Measurements from ENCODE around the gene LACTB.

Gene LACTB

GRCh38 chr15:63111481-63111880 is 10.2 kb upstream of the LACTB start:
- Histone ChIP-seq H3K36me3 (ENCODE audit: control insufficient read depth, insufficient read depth, low read length) (no peaks in the 10 kb centered on the region), H3K9ac (ENCODE audit: low read length) (no peak overlapping the region), H3K4me3 (ENCODE audit: low read length) (no peak overlapping the region), H3K27ac (ENCODE audit: low read depth, low read length) (no peak overlapping the region), H3K27me3 (ENCODE audit: control insufficient read depth, insufficient read depth, low read length) (peaks cover 2% of the 10 kb centered on the region), H3K4me1 (ENCODE audit: control insufficient read depth, insufficient read depth, low read length) (no peaks in the 10 kb centered on the region)

GRCh38 chr15:63112871-63113270 is 8.8 kb upstream of the LACTB start:
- H3K27me3 ChIP-seq (ENCODE audit: control insufficient read depth, insufficient read depth, low read length) = peaks cover 2% of the 10 kb centered on the region
- H3K4me3 ChIP-seq (ENCODE audit: low read length) = no peak overlapping the region
- no peak overlapping the region for H3K27ac ChIP-seq (ENCODE audit: low read depth, low read length)
- H3K36me3 ChIP-seq (ENCODE audit: control insufficient read depth, insufficient read depth, low read length) = no peaks in the 10 kb centered on the region
- H3K9ac ChIP-seq (ENCODE audit: low read length) = no peak overlapping the region
- H3K4me1 ChIP-seq (ENCODE audit: control insufficient read depth, insufficient read depth, low read length) = no peaks in the 10 kb centered on the region

GRCh38 chr15:63114465-63114864 is 7.2 kb upstream of the LACTB start:
- Histone ChIP-seq H3K36me3 (ENCODE audit: control insufficient read depth, insufficient read depth, low read length) (no peaks in the 10 kb centered on the region), H3K4me3 (ENCODE audit: low read length) (no peak overlapping the region), H3K4me1 (ENCODE audit: control insufficient read depth, insufficient read depth, low read length) (no peaks in the 10 kb centered on the region), H3K9ac (ENCODE audit: low read length) (no peak overlapping the region), H3K27ac (ENCODE audit: low read depth, low read length) (no peak overlapping the region), H3K27me3 (ENCODE audit: control insufficient read depth, insufficient read depth, low read length) (peaks cover 2% of the 10 kb centered on the region)

DNA sequence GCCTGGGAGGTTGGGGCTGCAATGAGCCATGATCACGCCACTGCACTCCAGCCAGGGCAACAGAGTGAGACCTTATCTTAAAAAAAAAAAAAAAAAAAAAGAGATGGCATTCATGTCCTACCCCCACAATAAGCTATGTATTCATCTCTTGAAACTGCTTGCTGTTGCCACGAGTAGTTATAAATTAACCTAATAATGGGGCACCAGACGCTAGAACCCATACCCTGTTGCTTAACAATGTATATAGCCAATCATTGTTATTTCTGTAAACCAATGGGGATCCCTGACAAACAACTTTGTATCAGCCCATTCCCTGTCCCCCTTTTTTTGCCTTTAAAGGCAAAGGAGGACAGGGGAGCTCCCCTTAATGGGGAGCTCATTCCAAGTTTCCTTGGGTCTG is 2.8 kb upstream of the LACTB start:
- peaks cover 2% of the 10 kb centered on the region for H3K27me3 ChIP-seq (ENCODE audit: control insufficient read depth, insufficient read depth, low read length)
- no peak overlapping the region for H3K27ac ChIP-seq (ENCODE audit: low read depth, low read length)
- H3K9ac ChIP-seq (ENCODE audit: low read length) = no peak overlapping the region
- H3K4me3 ChIP-seq (ENCODE audit: low read length) = no peak overlapping the region
- H3K4me1 ChIP-seq (ENCODE audit: control insufficient read depth, insufficient read depth, low read length) = peaks cover 3% of the 10 kb centered on the region
- H3K36me3 ChIP-seq (ENCODE audit: control insufficient read depth, insufficient read depth, low read length) = no peaks in the 10 kb centered on the region

DNA sequence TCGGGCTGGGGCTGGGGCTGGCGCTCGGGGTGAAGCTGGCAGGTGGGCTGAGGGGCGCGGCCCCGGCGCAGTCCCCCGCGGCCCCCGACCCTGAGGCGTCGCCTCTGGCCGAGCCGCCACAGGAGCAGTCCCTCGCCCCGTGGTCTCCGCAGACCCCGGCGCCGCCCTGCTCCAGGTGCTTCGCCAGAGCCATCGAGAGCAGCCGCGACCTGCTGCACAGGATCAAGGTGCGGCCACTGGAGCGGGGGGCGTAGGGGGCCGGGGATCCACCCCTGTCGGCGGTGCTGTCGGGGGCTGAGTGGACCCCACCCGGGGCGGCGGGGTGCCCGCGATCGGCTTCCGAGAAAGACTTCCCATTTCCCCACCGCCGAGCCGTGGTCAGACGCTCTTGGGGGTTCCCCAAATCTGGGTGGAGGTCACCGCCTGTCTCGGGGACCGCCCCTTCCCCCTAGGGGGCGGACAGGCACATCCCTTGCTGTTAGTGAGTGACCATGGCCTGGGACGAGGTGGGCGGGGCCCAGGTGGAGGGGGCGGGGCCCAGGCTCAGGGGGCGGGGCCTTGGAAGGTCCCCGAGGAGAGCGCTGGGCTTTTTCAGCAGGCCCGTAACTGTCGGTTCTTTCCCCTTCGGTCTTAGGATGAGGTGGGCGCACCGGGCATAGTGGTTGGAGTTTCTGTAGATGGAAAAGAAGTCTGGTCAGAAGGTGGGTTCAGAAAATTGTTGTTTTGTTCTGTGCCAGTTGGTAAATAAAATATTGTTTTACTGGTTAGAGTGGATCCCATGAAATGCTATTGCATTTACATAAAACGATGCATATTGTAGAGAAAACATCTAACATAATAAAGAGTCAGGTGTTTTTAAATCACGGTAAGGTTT is 578 bp downstream of the LACTB start:
- Histone ChIP-seq H3K4me1 (ENCODE audit: control insufficient read depth, insufficient read depth, low read length) (peaks cover 3% of the 10 kb centered on the region), H3K4me3 (ENCODE audit: low read length) (peak overlapping the region; percentile 83), H3K36me3 (ENCODE audit: control insufficient read depth, insufficient read depth, low read length) (no peaks in the 10 kb centered on the region), H3K9ac (ENCODE audit: low read length) (peak overlapping the region; percentile 11), H3K27ac (ENCODE audit: low read depth, low read length) (peak overlapping the region; percentile 91), H3K27me3 (ENCODE audit: control insufficient read depth, insufficient read depth, low read length) (no peaks in the 10 kb centered on the region)

GRCh38 chr15:63124506-63124905 is 2.8 kb downstream of the LACTB start:
- Histone ChIP-seq H3K27me3 (ENCODE audit: control insufficient read depth, insufficient read depth, low read length) (no peaks in the 10 kb centered on the region), H3K9ac (ENCODE audit: low read length) (no peak overlapping the region), H3K4me3 (ENCODE audit: low read length) (no peak overlapping the region), H3K27ac (ENCODE audit: low read depth, low read length) (no peak overlapping the region), H3K36me3 (ENCODE audit: control insufficient read depth, insufficient read depth, low read length) (peaks cover 3% of the 10 kb centered on the region), H3K4me1 (ENCODE audit: control insufficient read depth, insufficient read depth, low read length) (peaks cover 3% of the 10 kb centered on the region)

- Histone ChIP-seq H3K4me1 (ENCODE audit: control insufficient read depth, insufficient read depth, low read length) (no peaks in the 10 kb centered on the region), H3K27me3 (ENCODE audit: control insufficient read depth, insufficient read depth, low read length) (no peaks in the 10 kb centered on the region), H3K9ac (ENCODE audit: low read length) (no peak overlapping the region), H3K27ac (ENCODE audit: low read depth, low read length) (no peak overlapping the region), H3K36me3 (ENCODE audit: control insufficient read depth, insufficient read depth, low read length) (peaks cover 3% of the 10 kb centered on the region), H3K4me3 (ENCODE audit: low read length) (no peak overlapping the region)
These were observed 5.1 kb downstream of the LACTB start for GRCh38 chr15:63126726-63127125.

GRCh38 chr15:63133786-63134185 is 12.1 kb downstream of the LACTB start:
- H3K27me3 ChIP-seq (ENCODE audit: control insufficient read depth, insufficient read depth, low read length) = no peaks in the 10 kb centered on the region
- no peaks in the 10 kb centered on the region for H3K36me3 ChIP-seq (ENCODE audit: control insufficient read depth, insufficient read depth, low read length)
- H3K9ac ChIP-seq (ENCODE audit: low read length) = no peak overlapping the region
- H3K27ac ChIP-seq (ENCODE audit: low read depth, low read length) = no peak overlapping the region
- no peaks in the 10 kb centered on the region for H3K4me1 ChIP-seq (ENCODE audit: control insufficient read depth, insufficient read depth, low read length)
- no peak overlapping the region for H3K4me3 ChIP-seq (ENCODE audit: low read length)

- no peaks in the 10 kb centered on the region for H3K27me3 ChIP-seq (ENCODE audit: control insufficient read depth, insufficient read depth, low read length)
- H3K27ac ChIP-seq (ENCODE audit: low read depth, low read length) = no peak overlapping the region
- no peaks in the 10 kb centered on the region for H3K4me1 ChIP-seq (ENCODE audit: control insufficient read depth, insufficient read depth, low read length)
- H3K9ac ChIP-seq (ENCODE audit: low read length) = no peak overlapping the region
- H3K36me3 ChIP-seq (ENCODE audit: control insufficient read depth, insufficient read depth, low read length) = no peaks in the 10 kb centered on the region
- H3K4me3 ChIP-seq (ENCODE audit: low read length) = no peak overlapping the region
These were observed 12.8 kb downstream of the LACTB start for GRCh38 chr15:63134245-63134985.

DNA sequence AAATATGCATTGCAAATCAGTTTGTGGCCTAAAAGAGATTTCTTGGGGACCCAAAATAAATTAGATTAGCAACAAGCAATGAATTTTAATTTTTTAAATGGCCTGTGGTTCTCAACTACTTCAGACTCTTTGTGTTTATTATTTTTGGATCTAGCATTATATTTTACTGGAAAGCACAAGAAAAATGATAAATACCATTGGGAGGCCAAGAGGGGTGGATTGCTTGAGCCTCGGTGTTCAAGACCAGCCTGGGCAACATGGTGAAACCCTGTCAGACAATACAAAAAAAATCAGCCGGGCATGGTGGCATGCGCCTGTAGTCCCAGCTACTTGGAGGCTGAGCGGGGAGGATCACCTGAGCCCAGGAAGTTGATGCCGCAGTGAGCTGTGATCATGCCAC is 13.6 kb downstream of the LACTB start:
- no peak overlapping the region for H3K4me3 ChIP-seq (ENCODE audit: low read length)
- no peaks in the 10 kb centered on the region for H3K27me3 ChIP-seq (ENCODE audit: control insufficient read depth, insufficient read depth, low read length)
- no peaks in the 10 kb centered on the region for H3K36me3 ChIP-seq (ENCODE audit: control insufficient read depth, insufficient read depth, low read length)
- no peak overlapping the region for H3K9ac ChIP-seq (ENCODE audit: low read length)
- no peaks in the 10 kb centered on the region for H3K4me1 ChIP-seq (ENCODE audit: control insufficient read depth, insufficient read depth, low read length)
- H3K27ac ChIP-seq (ENCODE audit: low read depth, low read length) = no peak overlapping the region

DNA sequence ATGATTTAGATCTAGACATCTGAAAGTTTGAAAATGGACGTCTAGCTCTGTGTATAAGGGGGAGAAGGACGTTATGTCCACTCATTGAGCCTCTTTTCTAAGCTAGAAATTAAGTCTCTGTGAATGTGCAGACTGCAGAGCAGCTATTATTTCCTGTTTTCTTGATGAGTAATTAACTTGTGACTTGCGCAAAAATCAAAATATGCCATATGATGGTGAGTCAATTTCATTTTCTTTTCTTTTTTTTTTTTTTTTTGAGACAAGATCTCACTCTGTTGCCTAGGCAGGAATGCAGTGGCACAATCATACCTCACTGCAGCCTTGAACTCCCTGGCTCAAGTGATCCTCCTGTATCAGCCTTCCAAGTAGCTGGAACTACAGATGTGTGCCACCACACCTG is 14.1 kb downstream of the LACTB start:
- Histone ChIP-seq H3K27me3 (ENCODE audit: control insufficient read depth, insufficient read depth, low read length) (no peaks in the 10 kb centered on the region), H3K4me3 (ENCODE audit: low read length) (no peak overlapping the region), H3K36me3 (ENCODE audit: control insufficient read depth, insufficient read depth, low read length) (no peaks in the 10 kb centered on the region), H3K27ac (ENCODE audit: low read depth, low read length) (no peak overlapping the region), H3K9ac (ENCODE audit: low read length) (no peak overlapping the region), H3K4me1 (ENCODE audit: control insufficient read depth, insufficient read depth, low read length) (no peaks in the 10 kb centered on the region)

DNA sequence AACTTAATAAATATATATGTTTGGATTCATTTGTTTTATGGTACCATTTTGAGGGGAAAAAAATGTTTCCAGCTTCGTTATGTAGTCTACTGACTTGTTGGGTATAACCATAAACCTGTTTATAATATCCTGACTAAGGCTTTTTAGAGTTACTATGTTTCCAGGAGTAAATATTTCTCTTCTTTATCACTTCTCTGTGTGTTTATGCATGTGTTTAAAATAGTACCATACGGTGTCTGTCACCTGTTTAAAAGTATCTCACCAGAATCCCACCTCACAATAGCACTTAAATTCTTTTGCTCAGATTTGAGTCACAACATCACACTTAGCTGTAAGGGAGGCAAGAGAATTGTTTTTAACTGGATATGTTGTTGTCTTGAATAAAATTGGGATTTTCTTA is 15.1 kb downstream of the LACTB start:
- H3K27me3 ChIP-seq (ENCODE audit: control insufficient read depth, insufficient read depth, low read length) = no peaks in the 10 kb centered on the region
- H3K27ac ChIP-seq (ENCODE audit: low read depth, low read length) = no peak overlapping the region
- H3K4me1 ChIP-seq (ENCODE audit: control insufficient read depth, insufficient read depth, low read length) = no peaks in the 10 kb centered on the region
- H3K4me3 ChIP-seq (ENCODE audit: low read length) = no peak overlapping the region
- no peaks in the 10 kb centered on the region for H3K36me3 ChIP-seq (ENCODE audit: control insufficient read depth, insufficient read depth, low read length)
- no peak overlapping the region for H3K9ac ChIP-seq (ENCODE audit: low read length)

Measured in rectal smooth muscle tissue (tissue), 1 donor.